Stimulated activated CD8-positive, alpha-beta memory T cell treated with anti-CD3 and anti-CD28 coated beads, Interleukin-7, amount 100 ng/mL, for 48 hours (primary cell): ENCODE measurements around the gene LOXL4.

ENCODE experiments used
- DNase-seq, 2 donors: peaks; one replicate each; pipeline ENCODE4 v3.0.0-alpha.2; 2020; ENCODE audit warnings: low read depth in 1 of 2; ENCODE audit errors: extremely low read depth in 1 of 2

Gene LOXL4

GRCh38 chr10:98267894-98268693, at the start of gene LOXL4:
Gene LOXL4, minus strand, starts transcription at chr10:98268194. Its CDS starts 5,175 bp downstream, at chr10:98263019.
- no peak for DNase-seq

GRCh38 chr10:98316661-98317060, 48.7 kb upstream of the LOXL4 start:
- DNase-seq = no peak

- DNase-seq = no peak
Measured at GRCh38 chr10:98316170-98316569, 48.2 kb upstream of the LOXL4 start.

- no peak for DNase-seq
Measured at GRCh38 chr10:98314532-98315284, 46.7 kb upstream of the LOXL4 start.

GRCh38 chr10:98313598-98313997, 45.6 kb upstream of the LOXL4 start:
- no peak for DNase-seq

GRCh38 chr10:98312822-98313221, 44.8 kb upstream of the LOXL4 start:
- DNase-seq = no peak

GRCh38 chr10:98312349-98312748, 44.4 kb upstream of the LOXL4 start:
- DNase-seq = no peak

GRCh38 chr10:98310701-98311100, 42.7 kb upstream of the LOXL4 start:
- no peak for DNase-seq

- no peak for DNase-seq
Measured at GRCh38 chr10:98309366-98310355, 41.7 kb upstream of the LOXL4 start.

GRCh38 chr10:98308669-98309365, 40.8 kb upstream of the LOXL4 start:
- no peak for DNase-seq

- DNase-seq = no peak
Measured at GRCh38 chr10:98307916-98308541, 40.0 kb upstream of the LOXL4 start.

- DNase-seq = no peak
Measured at GRCh38 chr10:98306501-98306900, 38.5 kb upstream of the LOXL4 start.

GRCh38 chr10:98303569-98303968, 35.6 kb upstream of the LOXL4 start:
- DNase-seq = no peak

- no peak for DNase-seq
Measured at GRCh38 chr10:98302741-98303365, 34.9 kb upstream of the LOXL4 start.

- DNase-seq = no peak
Measured at GRCh38 chr10:98301664-98302319, 33.8 kb upstream of the LOXL4 start.

- DNase-seq = no peak
Measured at GRCh38 chr10:98300526-98301229, 32.7 kb upstream of the LOXL4 start.

- DNase-seq = no peak
Measured at GRCh38 chr10:98299341-98299740, 31.3 kb upstream of the LOXL4 start.

- no peak for DNase-seq
Measured at GRCh38 chr10:98296524-98296923, 28.5 kb upstream of the LOXL4 start.
